IMR-90 (cell line): ENCODE results near the gene MX1. TPM values are rescaled to one million over a fixed set of nuclear protein-coding genes. Genes with fewer than 3 reads are reported as not detected.

Experiments
- ATAC-seq: fragments of 200-7000 bp; cut with Tn5 transposase; 2 replicates; pipeline ENCODE4 v1.9.1; 2020; ENCODE audit warnings: low read depth, mild to moderate bottlenecking, moderate library complexity
- BruUV-seq: library from RNA; stranded (reverse); fragments of 400-500 nt; replicated peaks from 2 replicates; lab custom pipeline; 2021; lab: Mats Ljungman, UMichigan
- CTCF ChIA-PET: fragments of 300-600 bp; formaldehyde crosslinking; extraction: SDS; loops from one replicate; lab custom pipeline; 2021; ENCODE audit warnings: antibody characterized with exemption; lab: Yijun Ruan, JAX
- POLR2A ChIA-PET: fragments of 300-600 bp; sonication (Branson Sonifier 250); formaldehyde crosslinking; loops from one replicate; lab custom pipeline; 2022; ENCODE audit warnings: antibody characterized with exemption; ENCODE audit not compliant: unreplicated experiment; lab: Charles Lee
- DNase-seq: peaks from one replicate; pipeline ENCODE4 v3.0.0; 2013
- H2AFZ ChIP-seq: replicated peaks from 2 replicates; pipeline ENCODE3; 2013; ENCODE audit warnings: low read length, mild to moderate bottlenecking; ENCODE audit not compliant: poor library complexity
- H2AK5ac ChIP-seq: 2 replicates; pipeline ENCODE4 v1.6.1; 2013; ENCODE audit warnings: low read depth, low read length, inconsistent platforms
- H2AK9ac ChIP-seq: replicated peaks from 2 replicates; pipeline ENCODE3; 2013; ENCODE audit warnings: mild to moderate bottlenecking, low read depth, low read length, moderate library complexity; ENCODE audit not compliant: poor library complexity
- H2BK120ac ChIP-seq: 2 replicates; pipeline ENCODE4 v1.6.1; 2013; ENCODE audit warnings: low read depth, low read length, inconsistent platforms
- H2BK15ac ChIP-seq: 3 replicates; pipeline ENCODE4 v1.6.1; 2013; ENCODE audit warnings: low read depth, low read length, inconsistent platforms
- H2BK20ac ChIP-seq: 2 replicates; pipeline ENCODE4 v1.6.1; 2013; ENCODE audit warnings: low read depth, mild to moderate bottlenecking, inconsistent platforms, low read length, moderate library complexity
- H2BK5ac ChIP-seq: 2 replicates; pipeline ENCODE4 v1.6.1; 2013; ENCODE audit warnings: mild to moderate bottlenecking, low read depth, low read length, inconsistent platforms; ENCODE audit not compliant: poor library complexity, severe bottlenecking
- H3K14ac ChIP-seq: replicated peaks from 2 replicates; pipeline ENCODE4 v1.6.1; 2013; ENCODE audit warnings: low read depth, low read length, inconsistent platforms
- H3K18ac ChIP-seq: 2 replicates; pipeline ENCODE4 v1.6.1; 2013; ENCODE audit warnings: low read depth, low read length, control low read depth
- H3K23ac ChIP-seq: 2 replicates; pipeline ENCODE4 v1.6.1; 2013; ENCODE audit warnings: low read depth, low read length, inconsistent platforms
- H3K27ac ChIP-seq: 2 replicates; pipeline ENCODE4 v1.5.1; 2013; ENCODE audit warnings: mild to moderate bottlenecking, control low read depth, low read length; ENCODE audit not compliant: insufficient read depth
- H3K27me3 ChIP-seq: 2 replicates; pipeline ENCODE4 v1.6.1; 2013; ENCODE audit warnings: low read length; ENCODE audit not compliant: control insufficient read depth, insufficient read depth
- H3K36me3 ChIP-seq: 2 replicates; pipeline ENCODE4 v1.6.1; 2013; ENCODE audit warnings: low read length, mixed read lengths; ENCODE audit not compliant: control insufficient read depth, insufficient read depth
- H3K4ac ChIP-seq: 2 replicates; pipeline ENCODE4 v1.6.1; 2013; ENCODE audit warnings: low read depth, low read length, inconsistent platforms
- H3K4me1 ChIP-seq: 2 replicates; pipeline ENCODE4 v1.6.1; 2013; ENCODE audit warnings: low read length, mixed read lengths; ENCODE audit not compliant: control insufficient read depth, insufficient read depth
- H3K4me2 ChIP-seq: 2 replicates; pipeline ENCODE4 v1.6.1; 2013; ENCODE audit warnings: low read depth, mild to moderate bottlenecking, control low read depth, low read length, moderate library complexity
- H3K4me3 ChIP-seq: 2 replicates; pipeline ENCODE4 v1.5.1; 2013; ENCODE audit warnings: low read depth, mild to moderate bottlenecking, control low read depth, low read length, moderate library complexity; ENCODE audit not compliant: insufficient read depth
- H3K56ac ChIP-seq: 2 replicates; pipeline ENCODE4 v1.6.1; 2013; ENCODE audit warnings: low read length, inconsistent platforms; ENCODE audit not compliant: insufficient read depth; ENCODE audit errors: extremely low read depth
- H3K79me1 ChIP-seq, 2 experiments: 2 replicates each; pipeline ENCODE4 v1.6.1; 2013; ENCODE audit warnings: low read length in 2 of 2, inconsistent platforms in 1 of 2, low read depth in 1 of 2
- H3K9ac ChIP-seq: 2 replicates; pipeline ENCODE4 v1.6.1; 2013; ENCODE audit warnings: low read depth, low read length, control low read depth
- H3K9me1 ChIP-seq: 2 replicates; pipeline ENCODE4 v1.6.1; 2013; ENCODE audit warnings: low read length, inconsistent platforms; ENCODE audit not compliant: insufficient read depth
- H3K9me3 ChIP-seq: 2 replicates; pipeline ENCODE4 v1.6.1; 2013; ENCODE audit warnings: low read length; ENCODE audit not compliant: control insufficient read depth, insufficient read depth
- H4K20me1 ChIP-seq: 2 replicates; pipeline ENCODE4 v1.6.1; 2013; ENCODE audit warnings: low read length, inconsistent platforms; ENCODE audit not compliant: insufficient read depth
- H4K5ac ChIP-seq: 2 replicates; pipeline ENCODE4 v1.6.1; 2013; ENCODE audit warnings: mild to moderate bottlenecking, low read depth, low read length, control low read depth
- H4K8ac ChIP-seq, 2 experiments: 2 replicates each; pipeline ENCODE4 v1.6.1; 2013; ENCODE audit warnings: low read depth in 2 of 2, low read length in 2 of 2, control low read depth in 1 of 2, inconsistent platforms in 1 of 2
- H4K91ac ChIP-seq: 2 replicates; pipeline ENCODE4 v1.6.1; 2013; ENCODE audit warnings: low read depth, low read length, inconsistent platforms; ENCODE audit not compliant: insufficient read depth
- CEBPB ChIP-seq: IDR thresholded peaks from 2 replicates; pipeline ENCODE4 v1.6.1; 2012; ENCODE audit warnings: low read depth, low read length, improper control_type of control experiment
- CHD1 ChIP-seq: IDR thresholded peaks from 2 replicates; pipeline ENCODE4 v1.6.1; 2012; ENCODE audit warnings: low read depth, low read length, improper control_type of control experiment
- FOS ChIP-seq: fragments of 150-350 bp; IDR thresholded peaks from 2 replicates; pipeline ENCODE4 v1.6.1; 2016; ENCODE audit warnings: low read depth, low read length
- MAFK ChIP-seq: IDR thresholded peaks from 2 replicates; pipeline ENCODE4 v1.6.1; 2012; ENCODE audit warnings: low read depth, low read length, improper control_type of control experiment
- MXI1 ChIP-seq: IDR thresholded peaks from 2 replicates; pipeline ENCODE4 v1.6.1; 2012; ENCODE audit warnings: low read depth, mild to moderate bottlenecking, low read length, moderate library complexity, borderline replicate concordance
- POLR2A ChIP-seq: IDR thresholded peaks from 2 replicates; pipeline ENCODE4 v1.6.1; 2012; ENCODE audit warnings: mild to moderate bottlenecking, low read depth, low read length
- RAD21 ChIP-seq: IDR thresholded peaks from 2 replicates; pipeline ENCODE4 v1.6.1; 2012; ENCODE audit warnings: low read length, improper control_type of control experiment
- RCOR1 ChIP-seq: IDR thresholded peaks from 2 replicates; pipeline ENCODE4 v1.6.1; 2012; ENCODE audit warnings: mild to moderate bottlenecking, low read length, improper control_type of control experiment; ENCODE audit not compliant: insufficient replicate concordance
- RFX5 ChIP-seq: IDR thresholded peaks from 2 replicates; pipeline ENCODE4 v1.8.0; 2012; ENCODE audit warnings: low read depth, mild to moderate bottlenecking, low read length, moderate library complexity
- SMC3 ChIP-seq: fragments of 150-350 bp; IDR thresholded peaks from 2 replicates; pipeline ENCODE4 v1.6.1; 2016; ENCODE audit warnings: low read depth, mild to moderate bottlenecking, antibody characterized with exemption, low read length, moderate library complexity
- WGBS, 2 experiments: methylation state at CpG; one replicate each; pipeline versions ENCODE4 v1.1.5 to v1.1.7; 2013; ENCODE audit warnings: missing lambda C conversion rate in 2 of 2; ENCODE audit not compliant: insufficient read length in 1 of 2; ENCODE audit errors: extremely low coverage in 2 of 2; 5-methylcytosine and 5-hydroxymethylcytosine counted together
- dilution Hi-C: fragments of 300-500 bp; cut with HindIII; formaldehyde crosslinking; loops from one replicate; pipeline ENCODE4 v1.14.3; 2018; ENCODE audit warnings: low sequenced_read_pairs; ENCODE audit not compliant: unreplicated experiment
- in situ Hi-C: fragments of 300-500 bp; cut with MboI; formaldehyde crosslinking; loops from 3 replicates; pipeline ENCODE4 v1.14.3; 2019; ENCODE audit warnings: low sequenced_read_pairs, inconsistent platforms, mixed read lengths
- intact Hi-C: fragments of 100-400 bp; cut with micrococcal nuclease; formaldehyde crosslinking; loops from 2 replicates; pipeline ENCODE4 v1.10.0; 2022
- polyA plus RNA-seq, 3 experiments: library from polyadenylated mRNA; depleted of rRNA; stranded (reverse); fragments of >200 nt; gene quantifications; 2 replicates each; pipeline ENCODE4 v1.2.3, GENCODE V29; 2012; ENCODE audit warnings: low replicate concordance in 1 of 3
- total RNA-seq: library from RNA; depleted of rRNA; stranded (reverse); fragments of >200 nt; gene quantifications from 2 replicates; pipeline ENCODE4 v1.2.3, GENCODE V29; 2012
- TF ChIP-seq, protein P1 (sequence below): fragments of 150-350 bp; IDR thresholded peaks from 2 replicates; pipeline ENCODE4 v1.6.1; 2016; ENCODE audit warnings: low read depth, mild to moderate bottlenecking, low read length, moderate library complexity, borderline replicate concordance
- TF ChIP-seq, protein P2 (sequence below): conservative IDR thresholded peaks from 2 replicates; pipeline ENCODE4 v1.5.1; 2012; ENCODE audit warnings: mild to moderate bottlenecking, low read depth, low read length, improper control_type of control experiment
- TF ChIP-seq, protein P3 (sequence below): fragments of 150-350 bp; IDR thresholded peaks from 2 replicates; pipeline ENCODE4 v1.6.1; 2017; ENCODE audit warnings: mild to moderate bottlenecking, antibody characterized with exemption, low read length, low read depth

The MX1 gene
- total and polyA plus RNA-seq, 2 of the 4 experiments (the other 2 are of a cell fraction), result 1.0 to 2.5 TPM

DNA sequence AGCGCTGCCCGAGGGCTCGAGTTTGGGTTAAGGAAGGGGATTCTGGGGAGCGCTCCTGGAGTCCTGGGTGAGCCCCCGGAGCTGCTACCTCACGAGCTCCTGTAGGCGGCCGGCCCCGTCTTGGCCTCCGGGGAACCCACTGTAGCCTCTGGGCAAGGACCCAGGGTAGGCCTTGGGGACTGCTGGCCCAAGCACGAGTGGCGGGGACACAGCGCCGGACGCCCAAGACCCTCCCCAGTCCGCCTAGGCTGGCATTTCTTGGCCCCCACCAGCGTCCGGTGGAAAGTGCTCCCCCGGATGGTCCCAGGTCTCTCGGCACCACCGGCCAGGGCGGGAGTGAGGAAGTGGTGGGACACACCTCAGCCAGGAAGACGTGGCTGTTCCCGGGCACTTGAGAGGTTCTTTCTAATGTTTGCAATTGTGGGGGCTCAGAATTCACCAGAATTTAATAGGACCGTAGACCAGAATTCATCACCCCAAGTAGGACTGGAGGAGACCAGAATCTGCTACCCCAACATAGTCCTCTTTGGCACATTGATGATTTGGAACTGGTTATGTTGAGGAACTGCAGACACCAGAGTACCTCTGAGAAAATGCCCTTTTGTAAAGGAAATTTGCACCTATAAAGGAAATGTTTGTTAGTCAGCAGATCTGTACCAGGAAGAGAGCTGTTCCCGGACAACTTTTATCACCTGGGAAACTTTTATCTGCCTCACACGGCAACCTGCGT is 82.5 kb downstream of the MX1 start:
- POLR2A ChIA-PET, result no interaction called here
- no peak overlapping the region for H3K14ac ChIP-seq

More for the DNA sequence above, 82.5 kb downstream of the MX1 start:
- H3K56ac ChIP-seq, result no peak overlapping the region
- CTCF ChIA-PET, result no interaction called here
- no peak overlapping the region for H3K4ac ChIP-seq
- in situ Hi-C loops (no loop called here), intact Hi-C loops (no loop called here), dilution Hi-C loops (no loop called here)
- no peak overlapping the region for H2AFZ ChIP-seq
- TF ChIP-seq POLR2A (no peak), MAFK (no peak), CEBPB (no peak), RFX5 (no peak), MXI1 (no peak), RCOR1 (no peak), RAD21 (no peak), SMC3 (no peak), CHD1 (no peak), FOS (no peak)
- TF ChIP-seq, protein P1, sequence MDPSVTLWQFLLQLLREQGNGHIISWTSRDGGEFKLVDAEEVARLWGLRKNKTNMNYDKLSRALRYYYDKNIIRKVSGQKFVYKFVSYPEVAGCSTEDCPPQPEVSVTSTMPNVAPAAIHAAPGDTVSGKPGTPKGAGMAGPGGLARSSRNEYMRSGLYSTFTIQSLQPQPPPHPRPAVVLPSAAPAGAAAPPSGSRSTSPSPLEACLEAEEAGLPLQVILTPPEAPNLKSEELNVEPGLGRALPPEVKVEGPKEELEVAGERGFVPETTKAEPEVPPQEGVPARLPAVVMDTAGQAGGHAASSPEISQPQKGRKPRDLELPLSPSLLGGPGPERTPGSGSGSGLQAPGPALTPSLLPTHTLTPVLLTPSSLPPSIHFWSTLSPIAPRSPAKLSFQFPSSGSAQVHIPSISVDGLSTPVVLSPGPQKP, result no peak
- TF ChIP-seq, protein P2, sequence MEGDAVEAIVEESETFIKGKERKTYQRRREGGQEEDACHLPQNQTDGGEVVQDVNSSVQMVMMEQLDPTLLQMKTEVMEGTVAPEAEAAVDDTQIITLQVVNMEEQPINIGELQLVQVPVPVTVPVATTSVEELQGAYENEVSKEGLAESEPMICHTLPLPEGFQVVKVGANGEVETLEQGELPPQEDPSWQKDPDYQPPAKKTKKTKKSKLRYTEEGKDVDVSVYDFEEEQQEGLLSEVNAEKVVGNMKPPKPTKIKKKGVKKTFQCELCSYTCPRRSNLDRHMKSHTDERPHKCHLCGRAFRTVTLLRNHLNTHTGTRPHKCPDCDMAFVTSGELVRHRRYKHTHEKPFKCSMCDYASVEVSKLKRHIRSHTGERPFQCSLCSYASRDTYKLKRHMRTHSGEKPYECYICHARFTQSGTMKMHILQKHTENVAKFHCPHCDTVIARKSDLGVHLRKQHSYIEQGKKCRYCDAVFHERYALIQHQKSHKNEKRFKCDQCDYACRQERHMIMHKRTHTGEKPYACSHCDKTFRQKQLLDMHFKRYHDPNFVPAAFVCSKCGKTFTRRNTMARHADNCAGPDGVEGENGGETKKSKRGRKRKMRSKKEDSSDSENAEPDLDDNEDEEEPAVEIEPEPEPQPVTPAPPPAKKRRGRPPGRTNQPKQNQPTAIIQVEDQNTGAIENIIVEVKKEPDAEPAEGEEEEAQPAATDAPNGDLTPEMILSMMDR, result no peak
- TF ChIP-seq, protein P3, sequence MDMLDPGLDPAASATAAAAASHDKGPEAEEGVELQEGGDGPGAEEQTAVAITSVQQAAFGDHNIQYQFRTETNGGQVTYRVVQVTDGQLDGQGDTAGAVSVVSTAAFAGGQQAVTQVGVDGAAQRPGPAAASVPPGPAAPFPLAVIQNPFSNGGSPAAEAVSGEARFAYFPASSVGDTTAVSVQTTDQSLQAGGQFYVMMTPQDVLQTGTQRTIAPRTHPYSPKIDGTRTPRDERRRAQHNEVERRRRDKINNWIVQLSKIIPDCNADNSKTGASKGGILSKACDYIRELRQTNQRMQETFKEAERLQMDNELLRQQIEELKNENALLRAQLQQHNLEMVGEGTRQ, result no peak
- H3K9me3 ChIP-seq, result no peaks in the 10 kb centered on the region
- no peak overlapping the region for H2BK5ac ChIP-seq
- H4K20me1 ChIP-seq, result no peaks in the 10 kb centered on the region
- H2BK120ac ChIP-seq, result no peak overlapping the region
- no peak overlapping the region for H3K18ac ChIP-seq
- no peak overlapping the region for H4K5ac ChIP-seq
- no peaks in the 10 kb centered on the region for H3K9me1 ChIP-seq
- peaks cover 61% of the 10 kb centered on the region for H3K27me3 ChIP-seq
- no peak overlapping the region for H2AK5ac ChIP-seq
- no peak overlapping the region for H4K91ac ChIP-seq
- no peak overlapping the region for H4K8ac ChIP-seq
- no peaks in the 10 kb centered on the region for H3K79me1 ChIP-seq
- H3K23ac ChIP-seq, result no peak overlapping the region
- WGBS, 2 experiments, result 75% methylated on average over 2 of the region's 28 CpGs; no CpG with 5 or more reads in 1 of the 2 experiments
- no peak for DNase-seq
- H3K4me2 ChIP-seq, result no peak overlapping the region
- ATAC-seq, result no peak
- BruUV-seq, result no TSS peak
- H3K4me3 ChIP-seq, result no peak overlapping the region
- H3K36me3 ChIP-seq, result no peaks in the 10 kb centered on the region
- H3K9ac ChIP-seq, result no peak overlapping the region
- H3K27ac ChIP-seq, result no peak overlapping the region
- no peak overlapping the region for H2BK20ac ChIP-seq
- H2AK9ac ChIP-seq, result no peak overlapping the region
- no peaks in the 10 kb centered on the region for H3K4me1 ChIP-seq
- no peak overlapping the region for H2BK15ac ChIP-seq
